ENCODE results near the gene TIAM1.

Gene TIAM1

DNA sequence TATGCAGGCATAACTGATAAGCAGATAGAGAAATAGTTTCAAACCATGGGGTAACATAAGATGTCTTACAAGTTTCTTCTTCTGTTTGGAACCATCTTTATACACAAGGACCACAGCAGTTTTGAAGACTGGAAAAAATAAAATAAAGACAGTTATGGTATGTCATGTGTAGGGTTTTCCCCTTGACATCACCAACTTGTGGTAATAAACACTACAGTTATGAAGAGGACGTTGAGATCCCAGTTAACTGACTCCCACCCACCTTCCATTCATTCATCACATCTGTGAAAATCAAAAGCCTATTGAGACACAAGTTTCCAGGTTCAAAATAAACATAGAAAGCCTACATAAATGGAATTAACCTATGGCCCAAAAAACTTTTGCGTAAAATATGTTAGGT is 213.2 kb downstream of the TIAM1 start:
- Histone ChIP-seq H3K79me2 (ENCODE audit: insufficient read depth, low read length) (no peaks in the 10 kb centered on the region), H4K20me1 (ENCODE audit: insufficient read depth, low read length) (no peaks in the 10 kb centered on the region; the same call in 1 of the 2 replicates), H3K4me2 (ENCODE audit: insufficient read depth, low read length) (no peak overlapping the region), H3K9ac (ENCODE audit: low read depth, low read length) (no peak overlapping the region), H2AFZ (ENCODE audit: low read depth, low read length) (no peak overlapping the region), H3K9me3 (ENCODE audit: insufficient read depth, low read length, severe bottlenecking) (no peaks in the 10 kb centered on the region), H3K36me3 (ENCODE audit: insufficient read depth, low read length) (0 out of 2 replicates have a peak, but pooled peaks cover 7% of the 10 kb centered on the region), H3K4me1 (ENCODE audit: insufficient read depth, low read length) (peaks cover 32% of the 10 kb centered on the region), H3K27ac (ENCODE audit: low read length) (no peak overlapping the region), H3K4me3 (ENCODE audit: low read depth in 1 of 2, low read length in 2 of 2) (no peak overlapping the region), H3K27me3 (ENCODE audit: insufficient read depth, low read length, poor library complexity) (no peaks in the 10 kb centered on the region)
- TF ChIP-seq, protein P1, sequence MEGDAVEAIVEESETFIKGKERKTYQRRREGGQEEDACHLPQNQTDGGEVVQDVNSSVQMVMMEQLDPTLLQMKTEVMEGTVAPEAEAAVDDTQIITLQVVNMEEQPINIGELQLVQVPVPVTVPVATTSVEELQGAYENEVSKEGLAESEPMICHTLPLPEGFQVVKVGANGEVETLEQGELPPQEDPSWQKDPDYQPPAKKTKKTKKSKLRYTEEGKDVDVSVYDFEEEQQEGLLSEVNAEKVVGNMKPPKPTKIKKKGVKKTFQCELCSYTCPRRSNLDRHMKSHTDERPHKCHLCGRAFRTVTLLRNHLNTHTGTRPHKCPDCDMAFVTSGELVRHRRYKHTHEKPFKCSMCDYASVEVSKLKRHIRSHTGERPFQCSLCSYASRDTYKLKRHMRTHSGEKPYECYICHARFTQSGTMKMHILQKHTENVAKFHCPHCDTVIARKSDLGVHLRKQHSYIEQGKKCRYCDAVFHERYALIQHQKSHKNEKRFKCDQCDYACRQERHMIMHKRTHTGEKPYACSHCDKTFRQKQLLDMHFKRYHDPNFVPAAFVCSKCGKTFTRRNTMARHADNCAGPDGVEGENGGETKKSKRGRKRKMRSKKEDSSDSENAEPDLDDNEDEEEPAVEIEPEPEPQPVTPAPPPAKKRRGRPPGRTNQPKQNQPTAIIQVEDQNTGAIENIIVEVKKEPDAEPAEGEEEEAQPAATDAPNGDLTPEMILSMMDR (IDR thresholded peaks at IDR 0.05; ENCODE audit: borderline replicate concordance, extremely low read depth, low read length, poor library complexity, severe bottlenecking): no peak
- no peak for TF ChIP-seq EZH2 (IDR thresholded peaks at IDR 0.05; ENCODE audit: borderline replicate concordance, low read depth, low read length, severe bottlenecking)
- ATAC-seq (ENCODE audit: insufficient read depth, low read depth) (no peak), DNase-seq (no peak)

- Histone ChIP-seq H3K79me2 (ENCODE audit: insufficient read depth, low read length) (no peaks in the 10 kb centered on the region), H3K4me2 (ENCODE audit: insufficient read depth, low read length) (no peak overlapping the region), H3K4me3 (ENCODE audit: low read depth in 1 of 2, low read length in 2 of 2) (no peak overlapping the region), H3K9ac (ENCODE audit: low read depth, low read length) (no peak overlapping the region), H3K36me3 (ENCODE audit: insufficient read depth, low read length) (peaks cover 17% of the 10 kb centered on the region; the same call in 1 of the 2 replicates), H3K4me1 (ENCODE audit: insufficient read depth, low read length) (peaks cover 18% of the 10 kb centered on the region), H3K9me3 (ENCODE audit: insufficient read depth, low read length, severe bottlenecking) (no peaks in the 10 kb centered on the region), H4K20me1 (ENCODE audit: insufficient read depth, low read length) (no peaks in the 10 kb centered on the region; the same call in 1 of the 2 replicates), H2AFZ (ENCODE audit: low read depth, low read length) (no peak overlapping the region), H3K27ac (ENCODE audit: low read length) (no peak overlapping the region), H3K27me3 (ENCODE audit: insufficient read depth, low read length, poor library complexity) (no peaks in the 10 kb centered on the region)
- DNase-seq: no peak
- no peak for TF ChIP-seq EZH2 (IDR thresholded peaks at IDR 0.05; ENCODE audit: borderline replicate concordance, low read depth, low read length, severe bottlenecking)
- TF ChIP-seq, protein P1 (IDR thresholded peaks at IDR 0.05; ENCODE audit: borderline replicate concordance, extremely low read depth, low read length, poor library complexity, severe bottlenecking): no peak
- no peak for ATAC-seq (ENCODE audit: insufficient read depth, low read depth)
Measured at GRCh38 chr21:31128234-31128633, 215.8 kb downstream of the TIAM1 start.

DNA sequence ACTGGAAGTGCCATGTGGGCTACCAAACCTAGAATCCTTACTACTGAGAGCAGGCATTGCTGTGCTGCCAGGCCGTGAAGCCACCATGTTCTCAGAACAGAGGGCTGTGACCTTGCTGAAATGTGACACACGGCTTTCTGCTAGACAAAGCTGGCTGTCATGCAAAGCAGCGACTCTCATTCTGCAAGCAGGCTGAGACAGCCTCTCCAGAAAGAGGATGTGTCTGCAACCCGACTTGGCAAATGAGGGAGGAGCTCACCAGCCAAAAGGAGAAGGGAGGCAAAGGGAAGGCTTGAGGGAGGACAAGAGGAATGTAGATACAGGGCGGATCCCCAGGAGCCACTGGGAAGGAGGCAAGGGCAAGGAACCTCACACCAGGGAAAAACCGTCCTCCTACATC is 220.1 kb downstream of the TIAM1 start:
- Histone ChIP-seq H3K9me3 (ENCODE audit: insufficient read depth, low read length, severe bottlenecking) (no peaks in the 10 kb centered on the region), H3K9ac (ENCODE audit: low read depth, low read length) (no peak overlapping the region), H3K4me3 (ENCODE audit: low read depth in 1 of 2, low read length in 2 of 2) (no peak overlapping the region), H3K27me3 (ENCODE audit: insufficient read depth, low read length, poor library complexity) (no peaks in the 10 kb centered on the region), H2AFZ (ENCODE audit: low read depth, low read length) (no peak overlapping the region), H3K4me1 (ENCODE audit: insufficient read depth, low read length) (no peaks in the 10 kb centered on the region), H4K20me1 (ENCODE audit: insufficient read depth, low read length) (0 out of 2 replicates have a peak, but pooled peaks cover 3% of the 10 kb centered on the region), H3K4me2 (ENCODE audit: insufficient read depth, low read length) (no peak overlapping the region), H3K27ac (ENCODE audit: low read length) (no peak overlapping the region), H3K36me3 (ENCODE audit: insufficient read depth, low read length) (peaks cover 34% of the 10 kb centered on the region), H3K79me2 (ENCODE audit: insufficient read depth, low read length) (no peaks in the 10 kb centered on the region)
- no peak for TF ChIP-seq EZH2 (IDR thresholded peaks at IDR 0.05; ENCODE audit: borderline replicate concordance, low read depth, low read length, severe bottlenecking)
- TF ChIP-seq, protein P1 (IDR thresholded peaks at IDR 0.05; ENCODE audit: borderline replicate concordance, extremely low read depth, low read length, poor library complexity, severe bottlenecking): no peak
- DNase-seq (no peak), ATAC-seq (ENCODE audit: insufficient read depth, low read depth) (no peak)

- Histone ChIP-seq H3K4me2 (ENCODE audit: insufficient read depth, low read length) (no peak overlapping the region), H3K27me3 (ENCODE audit: insufficient read depth, low read length, poor library complexity) (no peaks in the 10 kb centered on the region), H4K20me1 (ENCODE audit: insufficient read depth, low read length) (0 out of 2 replicates have a peak, but pooled peaks cover 3% of the 10 kb centered on the region), H3K9ac (ENCODE audit: low read depth, low read length) (no peak overlapping the region), H3K9me3 (ENCODE audit: insufficient read depth, low read length, severe bottlenecking) (no peaks in the 10 kb centered on the region), H3K27ac (ENCODE audit: low read length) (no peak overlapping the region), H3K4me1 (ENCODE audit: insufficient read depth, low read length) (no peaks in the 10 kb centered on the region), H3K36me3 (ENCODE audit: insufficient read depth, low read length) (peaks cover 26% of the 10 kb centered on the region), H2AFZ (ENCODE audit: low read depth, low read length) (no peak overlapping the region), H3K79me2 (ENCODE audit: insufficient read depth, low read length) (no peaks in the 10 kb centered on the region), H3K4me3 (ENCODE audit: low read depth in 1 of 2, low read length in 2 of 2) (no peak overlapping the region)
- DNase-seq (no peak), ATAC-seq (ENCODE audit: insufficient read depth, low read depth) (no peak)
- TF ChIP-seq EZH2 (IDR thresholded peaks at IDR 0.05; ENCODE audit: borderline replicate concordance, low read depth, low read length, severe bottlenecking): no peak
- TF ChIP-seq, protein P1 (IDR thresholded peaks at IDR 0.05; ENCODE audit: borderline replicate concordance, extremely low read depth, low read length, poor library complexity, severe bottlenecking): no peak
Measured at GRCh38 chr21:31119199-31119598, 224.9 kb downstream of the TIAM1 start.

All from DND-41 (cell line).